Pulmonary artery endothelial cell (primary cell): ENCODE data around the gene SLC49A3. TPM values are rescaled to one million over a fixed set of nuclear protein-coding genes. Genes with fewer than 3 reads are reported as not detected.
"Not testable (repeated sequence)": the region's sequence is repeated elsewhere in the genome, so short reads cannot be mapped to it uniquely, and the experiment has no call there.

ENCODE experiments used
- DNase-seq: peaks from one replicate; pipeline ENCODE4 v3.0.0-alpha.2; 2011; ENCODE audit warnings: low read depth, low spot score
- total RNA-seq: library from RNA; depleted of rRNA; stranded (reverse); fragments of >200 nt; gene quantifications from 2 replicates; pipeline ENCODE4 v1.2.3, GENCODE V29; 2014

The SLC49A3 gene
- total RNA-seq, 1 donor from 2014 or later: 1.1 TPM

GRCh38 chr4:654871-655463 lies 34.0 kb downstream of the SLC49A3 start:
- DNase-seq: no peak

- DNase-seq: no peak
Measured at GRCh38 chr4:654503-654845, 34.5 kb downstream of the SLC49A3 start.

GRCh38 chr4:653831-654502 lies 35.0 kb downstream of the SLC49A3 start:
- no peak for DNase-seq

- DNase-seq: no peak
Measured at GRCh38 chr4:653080-653821, 35.7 kb downstream of the SLC49A3 start.

- DNase-seq: no peak
Measured at GRCh38 chr4:651884-652642, 36.9 kb downstream of the SLC49A3 start.

- no peak for DNase-seq
Measured at GRCh38 chr4:650951-651883, 37.7 kb downstream of the SLC49A3 start.

- no peak for DNase-seq
Measured at GRCh38 chr4:650461-650860, 38.5 kb downstream of the SLC49A3 start.

- DNase-seq: no peak
Measured at GRCh38 chr4:649751-650310, 39.1 kb downstream of the SLC49A3 start.

GRCh38 chr4:649293-649625 lies 39.7 kb downstream of the SLC49A3 start:
- no peak for DNase-seq

GRCh38 chr4:648579-649292 lies 40.2 kb downstream of the SLC49A3 start:
- no peak for DNase-seq

GRCh38 chr4:647481-647880 lies 41.5 kb downstream of the SLC49A3 start:
- DNase-seq: no peak

- no peak for DNase-seq
Measured at GRCh38 chr4:646460-646859, 42.5 kb downstream of the SLC49A3 start.

GRCh38 chr4:642366-642765 lies 46.6 kb downstream of the SLC49A3 start:
- DNase-seq: not testable (repeated sequence)

GRCh38 chr4:637536-638280 lies 51.2 kb downstream of the SLC49A3 start:
- DNase-seq: no peak

GRCh38 chr4:636628-637159 lies 52.3 kb downstream of the SLC49A3 start:
- no peak for DNase-seq

GRCh38 chr4:635851-636627 lies 52.9 kb downstream of the SLC49A3 start:
- DNase-seq: no peak

GRCh38 chr4:635066-635835 lies 53.7 kb downstream of the SLC49A3 start:
- DNase-seq: not testable (repeated sequence)

- DNase-seq: no peak
Measured at GRCh38 chr4:634599-634985, 54.4 kb downstream of the SLC49A3 start.
